H1 (cell line): ENCODE measurements around the gene CEL. TPM values are rescaled to one million over a fixed set of nuclear protein-coding genes. Genes with fewer than 3 reads are reported as not detected.

Experiments
- CTCF ChIA-PET: fragments of 300-600 bp; sonication (Branson Sonifier 250); formaldehyde crosslinking; loops from one replicate; lab custom pipeline; 2021; ENCODE audit not compliant: partially characterized antibody; lab: Charles Lee
- POLR2A ChIA-PET: fragments of 300-600 bp; sonication (Branson Sonifier 250); formaldehyde crosslinking; loops from one replicate; lab custom pipeline; 2021; ENCODE audit warnings: inconsistent platforms; ENCODE audit not compliant: partially characterized antibody; lab: Charles Lee
- DNase-seq, 2 experiments: peaks; one replicate each; pipeline versions ENCODE4 v3.0.0 to v3.0.0-alpha.2; 2010 to 2022; ENCODE audit warnings: low spot score in 2 of 2, low read depth in 1 of 2, mixed read lengths in 1 of 2
- FAIRE-seq: peaks from 2 replicates; lab custom pipeline; 2011; peaks lifted over from hg19 to GRCh38; lab: Jason Lieb, UNC
- H2AFZ ChIP-seq: 2 replicates; pipeline ENCODE4 v1.8.1; 2012; ENCODE audit warnings: low read length, inconsistent platforms
- H2AK5ac ChIP-seq: 2 replicates; pipeline ENCODE4 v1.6.1; 2013; ENCODE audit warnings: low read depth, low read length
- H2BK120ac ChIP-seq: replicated peaks from 2 replicates; pipeline ENCODE3; 2013; ENCODE audit warnings: low read depth, low read length, inconsistent platforms
- H2BK12ac ChIP-seq: 2 replicates; pipeline ENCODE4 v1.6.1; 2013; ENCODE audit warnings: low read depth, low read length
- H2BK15ac ChIP-seq: 2 replicates; pipeline ENCODE4 v1.6.1; 2013; ENCODE audit warnings: low read length
- H2BK20ac ChIP-seq: 2 replicates; pipeline ENCODE4 v1.6.1; 2013; ENCODE audit warnings: low read length
- H2BK5ac ChIP-seq: 2 replicates; pipeline ENCODE4 v1.6.1; 2013; ENCODE audit warnings: low read depth, low read length
- H3K14ac ChIP-seq: 2 replicates; pipeline ENCODE4 v1.6.1; 2013; ENCODE audit warnings: inconsistent platforms; ENCODE audit not compliant: insufficient read length
- H3K18ac ChIP-seq: 2 replicates; pipeline ENCODE4 v1.6.1; 2013; ENCODE audit warnings: low read length; ENCODE audit errors: extremely low read depth
- H3K23ac ChIP-seq: 2 replicates; pipeline ENCODE4 v1.6.1; 2013; ENCODE audit warnings: inconsistent platforms; ENCODE audit not compliant: insufficient read length
- H3K23me2 ChIP-seq: 2 replicates; pipeline ENCODE4 v1.6.1; 2013; ENCODE audit warnings: low read depth, low read length
- H3K27ac ChIP-seq: 2 replicates; pipeline ENCODE4 v1.6.1; 2011; ENCODE audit warnings: low read depth, low read length, inconsistent platforms
- H3K27me3 ChIP-seq, 4 experiments: replicated peaks in 1 of 4; 1 replicate in 1 of 4; 2 replicates in 3 of 4; pipeline versions ENCODE4 v1.6.1 to v1.8.1; 2011 to 2013; ENCODE audit warnings: low read length in 3 of 4, mild to moderate bottlenecking in 3 of 4, inconsistent platforms in 2 of 4, mixed read lengths in 2 of 4, moderate library complexity in 1 of 4; ENCODE audit not compliant: control insufficient read depth in 3 of 4, insufficient read depth in 3 of 4; ENCODE audit errors: extremely low read depth in 1 of 4
- H3K36me3 ChIP-seq, 4 experiments: 2 replicates each; pipeline versions ENCODE4 v1.6.1 to v1.8.1; 2011 to 2013; ENCODE audit warnings: mild to moderate bottlenecking in 4 of 4, low read length in 3 of 4, moderate library complexity in 2 of 4, control low read depth in 1 of 4, inconsistent platforms in 1 of 4; ENCODE audit not compliant: insufficient read depth in 4 of 4, control insufficient read depth in 2 of 4
- H3K4ac ChIP-seq: replicated peaks from 2 replicates; pipeline ENCODE3; 2013; ENCODE audit warnings: low read length, low read depth, mixed read lengths, inconsistent platforms; ENCODE audit not compliant: insufficient read length
- H3K4me1 ChIP-seq, 4 experiments: replicated peaks in 1 of 4; 1 replicate in 1 of 4; 2 replicates in 3 of 4; pipeline versions ENCODE4 v1.6.1 to v1.8.1; 2011 to 2013; ENCODE audit warnings: low read length in 3 of 4, inconsistent platforms in 2 of 4, mixed read lengths in 1 of 4; ENCODE audit not compliant: insufficient read depth in 4 of 4, control insufficient read depth in 3 of 4
- H3K4me2 ChIP-seq, 2 experiments: 2 replicates each; pipeline versions ENCODE4 v1.6.1 to v1.8.1; 2011 to 2013; ENCODE audit warnings: low read depth in 2 of 2, low read length in 2 of 2, control low read depth in 1 of 2, inconsistent platforms in 1 of 2, mild to moderate bottlenecking in 1 of 2; ENCODE audit not compliant: insufficient read depth in 1 of 2
- H3K4me3 ChIP-seq, 4 experiments: fragments of 200-600, 300-600 bp in 1 of 4; sonication (generic), shearing (Covaris generic), sonication (Bioruptor Twin) in 1 of 4; 2 replicates each; pipeline versions ENCODE4 v1.5.1 to v1.8.1; 2011 to 2016; ENCODE audit warnings: low read length in 4 of 4, low read depth in 3 of 4, control low read depth in 2 of 4, inconsistent platforms in 2 of 4, mild to moderate bottlenecking in 2 of 4, mixed read lengths in 1 of 4, moderate library complexity in 1 of 4; ENCODE audit not compliant: insufficient read depth in 2 of 4; ENCODE audit errors: extremely low read depth in 1 of 4
- H3K56ac ChIP-seq: replicated peaks from 2 replicates; pipeline ENCODE3; 2013; ENCODE audit warnings: low read depth, mild to moderate bottlenecking, mixed read lengths, low read length, inconsistent platforms; ENCODE audit not compliant: insufficient read length
- H3K79me1 ChIP-seq: 2 replicates; pipeline ENCODE4 v1.6.1; 2013; ENCODE audit warnings: low read depth, low read length, control low read depth
- H3K79me2 ChIP-seq, 2 experiments: 2 replicates each; pipeline versions ENCODE4 v1.6.1 to v1.8.1; 2012 to 2013; ENCODE audit warnings: low read length in 2 of 2, mild to moderate bottlenecking in 2 of 2, inconsistent platforms in 1 of 2; ENCODE audit not compliant: insufficient read depth in 2 of 2, control insufficient read depth in 1 of 2
- H3K9ac ChIP-seq, 4 experiments: replicated peaks in 1 of 4; 1 replicate in 1 of 4; 2 replicates in 3 of 4; pipeline versions ENCODE4 v1.6.1 to v1.8.1; 2011 to 2013; ENCODE audit warnings: low read depth in 3 of 4, low read length in 3 of 4, control low read depth in 2 of 4, mild to moderate bottlenecking in 2 of 4, moderate library complexity in 2 of 4, inconsistent platforms in 1 of 4; ENCODE audit errors: extremely low read depth in 1 of 4
- H3K9me3 ChIP-seq, 2 experiments: 2 replicates each; pipeline versions ENCODE4 v1.6.1 to v1.8.1; 2012 to 2013; ENCODE audit warnings: mild to moderate bottlenecking in 2 of 2, moderate library complexity in 2 of 2, control low read depth in 1 of 2, inconsistent platforms in 1 of 2, low read depth in 1 of 2, low read length in 1 of 2, mixed read lengths in 1 of 2; ENCODE audit not compliant: insufficient read depth in 2 of 2
- H4K20me1 ChIP-seq, 2 experiments: replicated peaks in 1 of 2; 2 replicates each; pipeline versions ENCODE3 to v1.8.1; 2011 to 2013; ENCODE audit warnings: inconsistent platforms in 2 of 2, low read length in 2 of 2, mild to moderate bottlenecking in 1 of 2; ENCODE audit not compliant: insufficient read depth in 2 of 2, control insufficient read depth in 1 of 2
- H4K5ac ChIP-seq: 2 replicates; pipeline ENCODE4 v1.6.1; 2013; ENCODE audit warnings: low read length, low read depth, mixed read lengths, inconsistent platforms; ENCODE audit not compliant: insufficient read length
- H4K8ac ChIP-seq: 2 replicates; pipeline ENCODE4 v1.8.0; 2013; ENCODE audit warnings: mild to moderate bottlenecking, moderate library complexity, low read length, inconsistent platforms; ENCODE audit not compliant: insufficient read depth; ENCODE audit errors: extremely low read depth
- H4K91ac ChIP-seq: replicated peaks from 2 replicates; pipeline ENCODE3; 2013; ENCODE audit warnings: low read length, mixed read lengths, inconsistent platforms; ENCODE audit not compliant: insufficient read length
- EGR1 ChIP-seq: IDR thresholded peaks from 2 replicates; pipeline ENCODE4 v1.6.1; 2011; ENCODE audit warnings: low read depth, low read length, borderline replicate concordance
- EP300 ChIP-seq, 2 experiments: IDR thresholded peaks; 1 replicate in 1 of 2; 2 replicates in 1 of 2; pipeline ENCODE4 v1.6.1; 2011 to 2012; ENCODE audit warnings: low read depth in 2 of 2, low read length in 2 of 2, mild to moderate bottlenecking in 2 of 2, borderline replicate concordance in 1 of 2, inconsistent platforms in 1 of 2, moderate library complexity in 1 of 2
- FOSL1 ChIP-seq: IDR thresholded peaks from 2 replicates; pipeline ENCODE4 v1.6.1; 2011; ENCODE audit warnings: mild to moderate bottlenecking, low read depth, low read length, moderate library complexity; ENCODE audit not compliant: insufficient read depth
- HDAC2 ChIP-seq, 2 experiments: fragments of 300-600 bp in 1 of 2; sonication (generic) in 1 of 2; IDR thresholded peaks; 2 replicates each; pipeline ENCODE4 v1.6.1; 2011 to 2012; ENCODE audit warnings: low read depth in 2 of 2, low read length in 2 of 2, mild to moderate bottlenecking in 2 of 2, moderate library complexity in 2 of 2, borderline replicate concordance in 1 of 2, inconsistent platforms in 1 of 2
- HDAC6 ChIP-seq: IDR thresholded peaks from one replicate; pipeline ENCODE4 v1.7.1; 2012; ENCODE audit warnings: low read depth, mild to moderate bottlenecking, inconsistent platforms, low read length, moderate library complexity
- JUN ChIP-seq: IDR thresholded peaks from 2 replicates; pipeline ENCODE4 v1.6.1; 2011; ENCODE audit warnings: low read depth, mild to moderate bottlenecking, improper control_type of control experiment, low read length
- NANOG ChIP-seq: IDR thresholded peaks from 2 replicates; pipeline ENCODE4 v1.6.1; 2011; ENCODE audit warnings: low read length, low read depth, mild to moderate bottlenecking, inconsistent platforms; ENCODE audit not compliant: insufficient read depth, poor library complexity, severe bottlenecking
- RNF2 ChIP-seq: fragments of 200-900, 300-1000 bp; sonication (generic); IDR thresholded peaks from 2 replicates; pipeline ENCODE4 v1.7.1; 2016; ENCODE audit warnings: borderline replicate concordance, low read depth, mild to moderate bottlenecking, antibody characterized with exemption, low read length; ENCODE audit not compliant: poor library complexity, severe bottlenecking; ENCODE audit errors: missing control alignments
- SIN3A ChIP-seq, 2 experiments: IDR thresholded peaks in 1 of 2; conservative IDR thresholded peaks in 1 of 2; 2 replicates each; pipeline ENCODE4 v1.6.1; 2011 to 2012; ENCODE audit warnings: low read length in 2 of 2, improper control_type of control experiment in 1 of 2, low read depth in 1 of 2, mild to moderate bottlenecking in 1 of 2
- TAF1 ChIP-seq: IDR thresholded peaks from 2 replicates; pipeline ENCODE4 v1.6.1; 2011; ENCODE audit warnings: mild to moderate bottlenecking, low read depth, low read length
- TBP ChIP-seq: IDR thresholded peaks from 2 replicates; pipeline ENCODE4 v1.6.1; 2011; ENCODE audit warnings: low read depth, low read length, improper control_type of control experiment
- TCF12 ChIP-seq: IDR thresholded peaks from 2 replicates; pipeline ENCODE4 v1.6.1; 2011; ENCODE audit warnings: low read depth, mild to moderate bottlenecking, low read length
- TEAD4 ChIP-seq: IDR thresholded peaks from 2 replicates; pipeline ENCODE4 v1.6.1; 2012; ENCODE audit warnings: low read depth, low read length, inconsistent platforms, mixed read lengths
- WGBS, 2 experiments: shearing (Covaris generic) in 1 of 2; methylation state at CpG; one replicate each; pipeline versions ENCODE4 v1.1.6 to v1.1.7; 2013 to 2015; ENCODE audit warnings: low lambda C conversion rate in 2 of 2, mixed read lengths in 2 of 2, inconsistent platforms in 1 of 2, low coverage in 1 of 2, missing lambda C conversion rate in 1 of 2; ENCODE audit not compliant: insufficient replicate concordance in 2 of 2, insufficient coverage in 1 of 2, insufficient read length in 1 of 2; ENCODE audit errors: extremely low coverage in 1 of 2, missing lambda C conversion rate in 1 of 2; 5-methylcytosine and 5-hydroxymethylcytosine counted together
- polyA plus RNA-seq, 7 experiments: library from polyadenylated mRNA; depleted of rRNA in 3 of 7; stranded (reverse) in 5 of 7; unstranded in 2 of 7; fragments of >200 nt in 5 of 7; fragments of 200-250 nt in 2 of 7; gene quantifications; 1 replicate in 5 of 7; 2 replicates in 1 of 7; 4 replicates in 1 of 7; pipeline versions ENCODE4 v1.2.1 to v1.2.3, GENCODE V29; 2011 to 2013; ENCODE audit warnings: missing spikeins in 2 of 7, mixed read lengths in 2 of 7
- total RNA-seq: library from RNA; stranded (reverse); fragmentation: NEBNext Ultra II Directional; extraction: Animal tissue kit (Norgen Biotek cat#: 25700); gene quantifications from 2 replicates; pipeline ENCODE4 v1.2.1, GENCODE V29; 2021

Gene CEL
- total and polyA plus RNA-seq, 2 of the 8 experiments (the other 6 are each of a cell fraction or from before 2014, with no cell fraction given) = 1.8 to 3.4 TPM

DNA sequence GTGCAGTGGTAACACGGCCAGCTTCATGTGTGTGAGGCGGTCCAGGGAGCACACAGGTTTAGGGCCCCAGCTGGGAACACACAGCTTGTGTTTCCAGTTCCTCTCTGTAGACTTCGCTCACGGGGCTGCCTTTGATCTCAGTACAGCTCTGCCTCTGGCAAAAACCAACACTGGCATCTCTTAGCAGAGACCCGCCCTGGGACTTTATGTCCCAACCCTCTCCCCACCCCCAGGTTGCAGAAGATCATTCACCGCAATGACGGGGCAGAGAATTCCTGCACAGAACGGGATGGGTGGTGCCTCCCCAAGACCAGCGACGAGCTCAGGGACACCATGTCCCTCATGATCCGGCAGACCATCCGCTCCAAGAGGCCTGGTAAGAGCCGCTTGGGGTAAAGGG, 5.2 kb upstream of the CEL start:
- Histone ChIP-seq H3K18ac (no peak overlapping the region), H3K36me3 (peaks cover 15 to 46% (median 30%) of the 10 kb centered on the region in 4 experiments; a peak in 7 of 8 replicates), H2BK20ac (no peak overlapping the region), H2AFZ (no peak overlapping the region), H4K20me1 (peaks cover 0 to 6% of the 10 kb centered on the region in 2 experiments), H3K4ac (no peak overlapping the region), H4K5ac (no peak overlapping the region), H3K14ac (no peak overlapping the region), H3K23me2 (no peaks in the 10 kb centered on the region), H3K4me1 (peaks cover 6 to 22% (median 13%) of the 10 kb centered on the region in 4 experiments), H3K9ac (no peak overlapping the region), H2AK5ac (no peak overlapping the region), H3K27ac (no peak overlapping the region), H3K9me3 (no peaks in the 10 kb centered on the region), H4K91ac (no peak overlapping the region), H3K27me3 (no peaks in the 10 kb centered on the region), H3K56ac (no peak overlapping the region), H2BK5ac (no peak overlapping the region), H3K4me2 (no peak overlapping the region), H3K23ac (no peak overlapping the region), H3K4me3 (no peak overlapping the region), H2BK120ac (no peak overlapping the region), H2BK15ac (no peak overlapping the region), H4K8ac (no peak overlapping the region), H2BK12ac (no peak overlapping the region), H3K79me2 (no peaks in the 10 kb centered on the region), H3K79me1 (0 out of 2 replicates have a peak, but pooled peaks cover 2% of the 10 kb centered on the region)
- POLR2A ChIA-PET = interaction anchor here (1.2 kb wide), 1 partner anchor 11 kb away, joined by 4 read pairs; no protein-coding TSS in a partner anchor
- DNase-seq (no peak), FAIRE-seq (no peak)
- CTCF ChIA-PET = interaction anchor here (1.8 kb wide), 1 partner anchor 16 kb away, joined by 6 read pairs; no protein-coding TSS in a partner anchor
- WGBS, 2 experiments = 90% methylated on average over 13 of the region's 13 CpGs; no CpG with 5 or more reads in 1 of the 2 experiments
- TF ChIP-seq RNF2 (no peak), HDAC6 (no peak), NANOG (no peak), SIN3A (conservative IDR thresholded peaks at IDR 0.05 in 1 of 2, IDR thresholded peaks at IDR 0.05 in 1 of 2; ENCODE audit: low read depth in 1 of 2, low read length in 2 of 2) (no peak), JUN (no peak), TAF1 (no peak), TCF12 (no peak), TBP (no peak), HDAC2 (IDR thresholded peaks at IDR 0.05; ENCODE audit: borderline replicate concordance in 1 of 2, low read depth in 2 of 2, low read length in 2 of 2) (no peak), TEAD4 (no peak), EP300 (IDR thresholded peaks at IDR 0.05; ENCODE audit: borderline replicate concordance in 1 of 2, low read depth in 2 of 2, low read length in 2 of 2) (no peak), FOSL1 (no peak), EGR1 (no peak)
